Upper lobe of left lung (tissue), 6 donors: ENCODE data around the gene XIRP2. TPM values are rescaled to one million over a fixed set of nuclear protein-coding genes. Genes with fewer than 3 reads are reported as not detected.

Source experiments
- ATAC-seq, 2 donors: fragments of 200-7000 bp; cut with Tn5 transposase; one replicate each; pipeline ENCODE4 v1.9.1; 2022; ENCODE audit warnings: mild to moderate bottlenecking in 2 of 2, moderate library complexity in 2 of 2; ENCODE audit not compliant: low FRiP score in 2 of 2
- DNase-seq, 2 donors: peaks; one replicate each; pipeline ENCODE4 v3.0.0-alpha.2; 2019 to 2020
- H3K27ac ChIP-seq, 4 donors: fragments of 200-600 bp; sonication (generic); one replicate each; pipeline ENCODE4 v1.5.1; 2016 to 2019
- H3K27me3 ChIP-seq, 4 donors: fragments of 200-600 bp; sonication (generic); one replicate each; pipeline ENCODE4 v1.5.1; 2017 to 2019
- H3K36me3 ChIP-seq, 4 donors: fragments of 200-600 bp; sonication (generic); one replicate each; pipeline ENCODE4 v1.5.1; 2016 to 2019
- H3K4me1 ChIP-seq, 4 donors: fragments of 200-600 bp; sonication (generic); one replicate each; pipeline ENCODE4 v1.5.1; 2018 to 2019
- H3K4me3 ChIP-seq, 4 donors: fragments of 200-600 bp; sonication (generic); one replicate each; pipeline ENCODE4 v1.5.1; 2017 to 2019; ENCODE audit warnings: mild to moderate bottlenecking in 2 of 4, moderate library complexity in 1 of 4
- H3K9me3 ChIP-seq, 4 donors: fragments of 200-600 bp; sonication (generic); one replicate each; pipeline ENCODE4 v1.5.1; 2018 to 2019
- EP300 ChIP-seq, 4 donors: sonication (generic); formaldehyde crosslinking; IDR thresholded peaks; one replicate each; pipeline ENCODE4 v1.5.1; 2017; ENCODE audit warnings: antibody characterized with exemption in 4 of 4, control low read depth in 2 of 4
- POLR2A ChIP-seq, 4 donors: fragments of 450-650 bp; IDR thresholded peaks; one replicate each; pipeline ENCODE4 v1.5.1; 2016 to 2017; ENCODE audit warnings: antibody characterized with exemption in 4 of 4, mild to moderate bottlenecking in 2 of 4
- POLR2AphosphoS5 ChIP-seq, 2 donors: sonication (generic); formaldehyde crosslinking; IDR thresholded peaks; one replicate each; pipeline ENCODE4 v1.5.1; 2017; ENCODE audit warnings: antibody characterized with exemption in 2 of 2
- WGBS, 2 donors: methylation state at CpG; one replicate each; pipeline ENCODE4 v1.1.5; 2017 to 2018; 5-methylcytosine and 5-hydroxymethylcytosine counted together
- total RNA-seq, 6 donors: library from RNA; depleted of rRNA in 4 of 6; stranded (reverse); fragments of >200 nt in 4 of 6; gene quantifications; one replicate each; pipeline versions ENCODE4 v1.1.0 to v1.2.1, GENCODE V29; 2016 to 2021
- TF ChIP-seq, protein P1 (sequence below), 6 experiments: fragments of 450-650 bp in 4 of 6; fragments of 200-600 bp in 2 of 6; sonication (generic) in 2 of 6; IDR thresholded peaks; one replicate each; pipeline ENCODE4 v1.5.1; 2016 to 2019; ENCODE audit warnings: antibody characterized with exemption in 6 of 6
- donor health status: DM: no; HTN: no; CAD: no; lungs with moderate emphysema.
- donor health status: DM: no; HTN: yes; CAD: no; lungs with severe emphysema.

The XIRP2 gene
- total RNA-seq, 6 donors from 2014 or later = under 0.01 to 0.89 (median 0.33) TPM; not detected in 2

DNA sequence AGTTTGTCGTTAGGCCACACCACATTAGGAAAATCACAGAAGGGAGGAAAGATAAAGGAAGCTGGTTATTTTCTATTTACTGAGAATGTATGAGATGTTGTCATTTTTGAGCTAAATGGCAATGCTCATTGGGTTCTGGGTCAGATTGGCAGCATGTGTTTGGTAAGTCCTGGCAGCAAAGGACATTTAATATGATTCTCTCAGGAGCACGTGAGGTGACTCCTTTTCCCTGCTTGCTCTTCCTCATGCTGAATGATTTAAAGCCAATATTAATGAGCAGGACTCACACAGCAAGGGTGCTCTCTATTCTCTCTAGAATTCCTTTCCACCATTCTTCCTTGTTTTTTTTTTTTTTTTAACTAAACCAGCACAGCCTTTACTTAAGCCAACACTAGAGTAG, 298.2 kb downstream of the XIRP2 start:
- DNase-seq (no peak), ATAC-seq (no peak)
- no peak overlapping the region for H3K4me3 ChIP-seq
- H3K27ac ChIP-seq = no peak overlapping the region
- no peaks in the 10 kb centered on the region for H3K36me3 ChIP-seq
- H3K4me1 ChIP-seq = peaks cover 0 to 5% (median 0%) of the 10 kb centered on the region in 4 donors
- H3K9me3 ChIP-seq = no peaks in the 10 kb centered on the region
- no peaks in the 10 kb centered on the region for H3K27me3 ChIP-seq
- no peak for TF ChIP-seq POLR2AphosphoS5 (IDR thresholded peaks at IDR 0.05)
- TF ChIP-seq POLR2A (IDR thresholded peaks at IDR 0.05) = no peak
- TF ChIP-seq, protein P1, sequence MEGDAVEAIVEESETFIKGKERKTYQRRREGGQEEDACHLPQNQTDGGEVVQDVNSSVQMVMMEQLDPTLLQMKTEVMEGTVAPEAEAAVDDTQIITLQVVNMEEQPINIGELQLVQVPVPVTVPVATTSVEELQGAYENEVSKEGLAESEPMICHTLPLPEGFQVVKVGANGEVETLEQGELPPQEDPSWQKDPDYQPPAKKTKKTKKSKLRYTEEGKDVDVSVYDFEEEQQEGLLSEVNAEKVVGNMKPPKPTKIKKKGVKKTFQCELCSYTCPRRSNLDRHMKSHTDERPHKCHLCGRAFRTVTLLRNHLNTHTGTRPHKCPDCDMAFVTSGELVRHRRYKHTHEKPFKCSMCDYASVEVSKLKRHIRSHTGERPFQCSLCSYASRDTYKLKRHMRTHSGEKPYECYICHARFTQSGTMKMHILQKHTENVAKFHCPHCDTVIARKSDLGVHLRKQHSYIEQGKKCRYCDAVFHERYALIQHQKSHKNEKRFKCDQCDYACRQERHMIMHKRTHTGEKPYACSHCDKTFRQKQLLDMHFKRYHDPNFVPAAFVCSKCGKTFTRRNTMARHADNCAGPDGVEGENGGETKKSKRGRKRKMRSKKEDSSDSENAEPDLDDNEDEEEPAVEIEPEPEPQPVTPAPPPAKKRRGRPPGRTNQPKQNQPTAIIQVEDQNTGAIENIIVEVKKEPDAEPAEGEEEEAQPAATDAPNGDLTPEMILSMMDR (IDR thresholded peaks at IDR 0.05) = no peak
- TF ChIP-seq EP300 (IDR thresholded peaks at IDR 0.05) = no peak
- WGBS, 2 donors = 79 to 80% methylated on average over 2 of the region's 2 CpGs

DNA sequence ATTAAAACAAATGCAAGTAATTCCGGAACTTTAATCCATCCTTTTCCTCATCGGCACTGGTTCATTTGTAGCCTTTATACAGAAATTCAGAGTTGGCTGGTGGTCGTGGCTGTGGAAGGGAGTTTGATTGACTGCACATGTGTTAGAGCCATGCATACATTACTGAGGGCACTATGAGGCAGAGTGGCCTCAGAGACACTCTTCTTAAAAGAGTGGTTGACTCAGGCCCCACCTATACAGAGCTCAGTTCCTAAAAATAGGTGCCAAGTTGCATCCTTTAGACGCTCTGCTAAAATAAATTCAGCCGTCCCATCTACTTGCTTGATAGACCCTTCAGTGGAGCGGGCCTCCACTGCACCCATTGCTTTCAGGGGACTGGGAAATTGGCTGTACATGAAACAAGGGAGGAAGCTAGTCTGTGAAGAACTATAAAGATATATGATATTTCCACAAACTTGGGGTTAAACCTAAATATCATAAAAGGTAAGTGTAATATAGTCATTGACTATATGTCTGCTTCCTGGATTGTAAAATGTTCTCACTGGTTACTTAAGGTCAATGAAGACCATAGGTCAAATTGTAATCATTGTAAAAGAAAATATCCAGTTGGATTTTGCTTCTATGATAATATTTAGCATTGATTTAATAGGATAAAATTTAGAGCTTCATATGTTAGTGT, 298.9 kb downstream of the XIRP2 start:
- no peak for ATAC-seq

DNA sequence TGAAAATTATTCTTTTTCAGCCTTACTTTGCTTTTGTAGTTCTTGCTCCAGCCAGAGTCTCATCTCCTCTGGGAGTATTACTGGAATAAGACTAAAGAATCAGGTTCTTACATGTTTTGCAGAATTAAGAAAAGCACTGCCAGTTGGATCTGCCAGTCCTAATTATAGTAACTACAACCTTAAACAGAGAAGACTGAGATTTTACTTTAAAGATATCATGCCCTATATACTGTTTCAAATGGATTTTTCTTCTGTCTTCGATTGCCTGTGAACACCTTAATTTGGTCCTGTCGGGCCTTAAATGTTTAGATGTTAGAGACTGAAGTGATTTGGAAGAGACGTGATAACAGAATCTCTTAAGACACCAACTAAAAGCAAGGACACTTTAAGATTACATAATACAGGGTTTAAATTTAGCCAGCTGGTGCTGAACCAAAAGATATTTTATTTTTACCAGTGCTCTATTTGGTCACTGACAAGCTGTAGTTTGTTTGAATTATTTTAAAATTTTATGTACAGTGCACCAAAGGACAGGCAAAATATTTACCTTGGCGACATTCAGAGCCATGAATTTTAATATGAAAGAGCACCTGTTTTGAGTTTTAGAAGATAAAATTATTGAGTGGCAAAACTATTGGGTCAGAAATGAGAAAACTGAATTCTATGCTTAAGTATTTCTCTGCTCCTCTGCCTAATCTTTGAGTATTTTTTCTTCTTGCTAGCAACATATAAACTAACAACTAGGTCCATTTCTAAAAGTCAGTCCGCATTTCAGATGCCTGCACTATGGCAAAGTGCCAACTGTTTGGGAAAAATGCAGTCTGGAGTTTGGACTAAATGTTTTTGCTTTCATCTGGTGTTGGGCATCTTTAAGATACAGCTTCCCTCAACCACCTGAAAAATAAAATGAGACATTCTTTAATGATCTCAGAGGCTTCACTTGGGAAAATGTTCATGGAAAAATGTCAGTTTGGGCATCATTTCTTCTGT, 300.0 kb downstream of the XIRP2 start:
- TF ChIP-seq POLR2AphosphoS5 (IDR thresholded peaks at IDR 0.05) (no peak), EP300 (IDR thresholded peaks at IDR 0.05) (no peak), POLR2A (IDR thresholded peaks at IDR 0.05) (no peak)
- TF ChIP-seq, protein P1 (IDR thresholded peaks at IDR 0.05) = no peak
- Histone ChIP-seq H3K4me1 (peaks cover 0 to 5% (median 0%) of the 10 kb centered on the region in 4 donors), H3K27ac (no peak overlapping the region), H3K9me3 (no peaks in the 10 kb centered on the region), H3K27me3 (no peaks in the 10 kb centered on the region), H3K36me3 (no peaks in the 10 kb centered on the region), H3K4me3 (no peak overlapping the region)
- DNase-seq = no peak
- 54 to 61% methylated on average over 5 of the region's 5 CpGs for WGBS, 2 donors
- no peak for ATAC-seq

More for the DNA sequence above, 298.9 kb downstream of the XIRP2 start:
- Histone ChIP-seq H3K27ac (no peak overlapping the region), H3K4me1 (peaks cover 0 to 5% (median 0%) of the 10 kb centered on the region in 4 donors), H3K9me3 (no peaks in the 10 kb centered on the region), H3K36me3 (no peaks in the 10 kb centered on the region), H3K27me3 (no peaks in the 10 kb centered on the region), H3K4me3 (no peak overlapping the region)
- TF ChIP-seq POLR2AphosphoS5 (IDR thresholded peaks at IDR 0.05) (no peak), POLR2A (IDR thresholded peaks at IDR 0.05) (no peak), EP300 (IDR thresholded peaks at IDR 0.05) (no peak)
- TF ChIP-seq, protein P1 (IDR thresholded peaks at IDR 0.05) = no peak
- WGBS, 2 donors = 90 to 93% methylated on average over 6 of the region's 6 CpGs
- no peak for DNase-seq

DNA sequence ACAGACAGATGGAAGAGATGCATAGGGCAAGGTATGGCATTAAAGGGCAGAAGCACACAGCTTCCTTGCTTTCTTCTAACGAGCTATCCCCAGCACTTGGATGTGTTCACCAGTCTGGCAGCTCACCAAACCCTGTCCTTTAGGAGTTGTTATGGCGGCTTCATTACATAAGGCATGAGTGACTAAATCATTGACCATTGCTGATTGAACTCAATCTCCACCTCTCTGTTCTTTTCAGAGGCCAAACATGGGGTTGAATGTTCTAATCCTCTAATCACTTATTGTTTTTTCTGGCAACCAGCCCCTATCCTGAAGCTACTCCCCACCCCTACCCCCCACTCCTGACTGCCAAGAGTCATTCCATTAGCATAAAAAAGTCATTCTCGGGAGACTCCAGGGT, 301.8 kb downstream of the XIRP2 start:
- ATAC-seq = peak in 1 of 2 donors; percentile 70
- no peaks in the 10 kb centered on the region for H3K36me3 ChIP-seq
- H3K27me3 ChIP-seq = no peaks in the 10 kb centered on the region
- no peak overlapping the region for H3K4me3 ChIP-seq
- H3K4me1 ChIP-seq = peaks cover 0 to 5% (median 0%) of the 10 kb centered on the region in 4 donors
- no peak for DNase-seq
- WGBS, 2 donors = 81 to 91% methylated on average over 3 of the region's 3 CpGs
- H3K9me3 ChIP-seq = no peaks in the 10 kb centered on the region
- no peak overlapping the region for H3K27ac ChIP-seq
- TF ChIP-seq, protein P1 (IDR thresholded peaks at IDR 0.05) = no peak
- no peak for TF ChIP-seq POLR2AphosphoS5 (IDR thresholded peaks at IDR 0.05)
- TF ChIP-seq EP300 (IDR thresholded peaks at IDR 0.05) = no peak
- TF ChIP-seq POLR2A (IDR thresholded peaks at IDR 0.05) = no peak
